PC-9 (cell line): Measurements from ENCODE around the gene NR1H2.

Experiments
- CTCF ChIP-seq: fragments of 200-600 bp; sonication (generic); conservative IDR thresholded peaks from 2 replicates; pipeline ENCODE4 v1.6.1; 2017; ENCODE audit warnings: mixed run types, antibody characterized with exemption, mild to moderate bottlenecking, moderate library complexity
- EZH2 ChIP-seq: fragments of 200-600 bp; sonication (generic); IDR thresholded peaks from 2 replicates; pipeline ENCODE4 v1.8.0; 2017; ENCODE audit warnings: antibody characterized with exemption, low read depth

GRCh38 chr19:50419022-50419579 is 42.8 kb downstream of the NR1H2 start:
- no peak for TF ChIP-seq CTCF
- no peak for TF ChIP-seq EZH2
